Activated CD8-positive, alpha-beta memory T cell treated with anti-CD3 and anti-CD28 coated beads, Interleukin-2, amount 50 U/mL, for 4 hours (primary cell): ENCODE results near the gene OGA.

Experiments used
- DNase-seq: peaks from one replicate; pipeline ENCODE4 v3.0.0-alpha.2; 2020

The OGA gene

GRCh38 chr10:101773923-101774588 is 44.2 kb downstream of the OGA start:
- no peak for DNase-seq

GRCh38 chr10:101772895-101773761 is 45.1 kb downstream of the OGA start:
- no peak for DNase-seq

- DNase-seq: no peak
Observed at GRCh38 chr10:101772017-101772894, 46.0 kb downstream of the OGA start.

- DNase-seq: no peak
Observed at GRCh38 chr10:101771380-101771779, 46.9 kb downstream of the OGA start.

- no peak for DNase-seq
Observed at GRCh38 chr10:101770331-101771215, 47.7 kb downstream of the OGA start.

GRCh38 chr10:101769541-101770180 is 48.6 kb downstream of the OGA start:
- DNase-seq: no peak

- DNase-seq: no peak
Observed at GRCh38 chr10:101768791-101769170, 49.5 kb downstream of the OGA start.

- DNase-seq: no peak
Observed at GRCh38 chr10:101767966-101768790, 50.1 kb downstream of the OGA start.

GRCh38 chr10:101767600-101767945 is 50.7 kb downstream of the OGA start:
- no peak for DNase-seq

GRCh38 chr10:101766753-101767599 is 51.3 kb downstream of the OGA start:
- no peak for DNase-seq

- no peak for DNase-seq
Observed at GRCh38 chr10:101766306-101766705, 51.9 kb downstream of the OGA start.

- no peak for DNase-seq
Observed at GRCh38 chr10:101763141-101763846, 55.0 kb downstream of the OGA start.

GRCh38 chr10:101762736-101763135 is 55.5 kb downstream of the OGA start:
- DNase-seq: no peak

GRCh38 chr10:101761226-101761625 is 57.0 kb downstream of the OGA start:
- DNase-seq: no peak

GRCh38 chr10:101760510-101760909 is 57.7 kb downstream of the OGA start:
- no peak for DNase-seq

- DNase-seq: no peak
Observed at GRCh38 chr10:101759309-101760247, 58.7 kb downstream of the OGA start.

- DNase-seq: no peak
Observed at GRCh38 chr10:101758858-101759257, 59.4 kb downstream of the OGA start.

GRCh38 chr10:101752241-101752640 is 66.0 kb downstream of the OGA start:
- DNase-seq: no peak
